ENCODE results near the gene ADAM23.

DNA sequence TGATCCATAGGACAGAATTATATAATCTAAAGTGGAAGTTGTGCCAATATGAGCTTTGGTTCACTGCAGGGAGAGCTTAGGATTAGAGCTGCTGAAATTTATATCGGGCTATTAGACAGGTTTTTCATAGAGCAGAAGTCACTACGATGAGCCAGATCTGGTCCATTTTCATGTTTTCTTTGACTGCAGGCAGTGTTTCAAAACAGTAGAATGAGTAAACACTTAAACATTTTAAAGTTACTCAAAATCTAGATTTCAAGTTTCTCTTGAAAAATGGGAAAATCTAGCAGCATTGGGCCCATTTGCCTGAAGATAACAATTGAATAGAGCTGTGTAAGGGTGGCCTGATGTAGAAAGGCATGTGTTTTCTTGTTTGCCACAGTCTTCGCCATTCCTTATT, 14.5 kb upstream of the ADAM23 start:
- TF ChIP-seq POLR2A (IDR thresholded peaks at IDR 0.05), result no peak
- no peak for TF ChIP-seq CTCF (IDR thresholded peaks at IDR 0.05)

All from thyroid gland (tissue), 4 donors.